NB4 (cell line): ENCODE measurements around the gene YIPF1.

Source experiments
- CTCF ChIP-seq: IDR thresholded peaks from one replicate; pipeline ENCODE4 v1.5.1; 2012; ENCODE audit warnings: low read depth, low read length
- POLR2A ChIP-seq: IDR thresholded peaks from 2 replicates; pipeline ENCODE4 v1.6.1; 2011; ENCODE audit warnings: mild to moderate bottlenecking; ENCODE audit not compliant: insufficient read length; ENCODE audit errors: extremely low read depth
- TF ChIP-seq, protein P1 (sequence below): IDR thresholded peaks from 2 replicates; pipeline ENCODE4 v1.6.1; 2011; ENCODE audit warnings: low read depth, low read length

DNA sequence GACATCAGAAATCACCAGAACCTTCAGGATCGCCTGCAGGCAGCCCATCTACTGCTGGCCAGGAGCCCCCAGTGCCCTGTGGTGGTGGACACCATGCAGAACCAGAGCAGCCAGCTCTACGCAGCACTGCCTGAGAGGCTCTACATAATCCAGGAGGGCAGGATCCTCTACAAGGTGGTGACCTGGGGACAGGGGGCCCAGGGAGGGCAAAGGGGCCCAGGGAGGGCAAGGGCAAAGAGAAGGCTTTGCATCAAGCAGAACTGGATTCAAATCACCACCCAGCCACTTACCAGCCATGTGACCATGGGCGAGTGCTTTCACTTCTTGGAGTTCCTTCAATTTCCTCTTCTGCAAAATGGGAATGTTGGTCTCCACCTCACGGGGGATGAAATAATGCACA, 16.5 kb upstream of the YIPF1 start:
- no peak for TF ChIP-seq CTCF
- no peak for TF ChIP-seq POLR2A
- TF ChIP-seq, protein P1, sequence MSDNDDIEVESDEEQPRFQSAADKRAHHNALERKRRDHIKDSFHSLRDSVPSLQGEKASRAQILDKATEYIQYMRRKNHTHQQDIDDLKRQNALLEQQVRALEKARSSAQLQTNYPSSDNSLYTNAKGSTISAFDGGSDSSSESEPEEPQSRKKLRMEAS, result no peak
